GM06990 (cell line): ENCODE data around the gene USP17L29.
"Not testable (repeated sequence)": the region's sequence is repeated elsewhere in the genome, so short reads cannot be mapped to it uniquely, and the experiment has no call there.

Source experiments
- DNase-seq: peaks from one replicate; pipeline ENCODE4 v3.0.0-alpha.2; 2011; ENCODE audit not compliant: insufficient read length; ENCODE audit errors: extremely low read depth
- H3K27me3 ChIP-seq: replicated peaks from 2 replicates; pipeline ENCODE4 v1.6.0; 2011; ENCODE audit warnings: low read length; ENCODE audit not compliant: control insufficient read depth, insufficient read depth
- H3K36me3 ChIP-seq: 2 replicates; pipeline ENCODE4 v1.5.1; 2011; ENCODE audit warnings: low read length; ENCODE audit not compliant: control insufficient read depth, insufficient read depth
- H3K4me3 ChIP-seq: replicated peaks from 2 replicates; pipeline ENCODE4 v1.5.1; 2011; ENCODE audit warnings: low read depth, mild to moderate bottlenecking, control low read depth, low read length
- CTCF ChIP-seq: IDR thresholded peaks from 2 replicates; pipeline ENCODE4 v1.5.1; 2011; ENCODE audit warnings: low read length, control low read depth, mild to moderate bottlenecking, inconsistent platforms; ENCODE audit not compliant: insufficient read depth, poor library complexity, severe bottlenecking

USP17L29 gene

GRCh38 chr4:9381012-9381534 is 27.6 kb downstream of the USP17L29 start:
- peak; percentile 34 for DNase-seq
- not testable (repeated sequence) for H3K4me3 ChIP-seq, H3K27me3 ChIP-seq, H3K36me3 ChIP-seq
- TF ChIP-seq CTCF = peak; percentile 18

GRCh38 chr4:9384126-9384525 is 30.7 kb downstream of the USP17L29 start:
- no peak for TF ChIP-seq CTCF
- H3K4me3 ChIP-seq = no peak overlapping the region
- no peaks in the 10 kb centered on the region for H3K27me3 ChIP-seq
- no peak for DNase-seq
- H3K36me3 ChIP-seq = no peaks in the 10 kb centered on the region

- H3K27me3 ChIP-seq, DNase-seq, H3K36me3 ChIP-seq, H3K4me3 ChIP-seq: not testable (repeated sequence)
These were observed 35.6 kb downstream of the USP17L29 start for GRCh38 chr4:9389001-9389400.
